GM12801 (cell line): ENCODE results near the gene RPTOR.

Experiments
- TF ChIP-seq, protein P1 (sequence below): IDR thresholded peaks from one replicate; pipeline ENCODE4 v1.5.1; 2011; ENCODE audit warnings: control low read depth; ENCODE audit not compliant: insufficient read length; ENCODE audit errors: extremely low read depth

Gene RPTOR

DNA sequence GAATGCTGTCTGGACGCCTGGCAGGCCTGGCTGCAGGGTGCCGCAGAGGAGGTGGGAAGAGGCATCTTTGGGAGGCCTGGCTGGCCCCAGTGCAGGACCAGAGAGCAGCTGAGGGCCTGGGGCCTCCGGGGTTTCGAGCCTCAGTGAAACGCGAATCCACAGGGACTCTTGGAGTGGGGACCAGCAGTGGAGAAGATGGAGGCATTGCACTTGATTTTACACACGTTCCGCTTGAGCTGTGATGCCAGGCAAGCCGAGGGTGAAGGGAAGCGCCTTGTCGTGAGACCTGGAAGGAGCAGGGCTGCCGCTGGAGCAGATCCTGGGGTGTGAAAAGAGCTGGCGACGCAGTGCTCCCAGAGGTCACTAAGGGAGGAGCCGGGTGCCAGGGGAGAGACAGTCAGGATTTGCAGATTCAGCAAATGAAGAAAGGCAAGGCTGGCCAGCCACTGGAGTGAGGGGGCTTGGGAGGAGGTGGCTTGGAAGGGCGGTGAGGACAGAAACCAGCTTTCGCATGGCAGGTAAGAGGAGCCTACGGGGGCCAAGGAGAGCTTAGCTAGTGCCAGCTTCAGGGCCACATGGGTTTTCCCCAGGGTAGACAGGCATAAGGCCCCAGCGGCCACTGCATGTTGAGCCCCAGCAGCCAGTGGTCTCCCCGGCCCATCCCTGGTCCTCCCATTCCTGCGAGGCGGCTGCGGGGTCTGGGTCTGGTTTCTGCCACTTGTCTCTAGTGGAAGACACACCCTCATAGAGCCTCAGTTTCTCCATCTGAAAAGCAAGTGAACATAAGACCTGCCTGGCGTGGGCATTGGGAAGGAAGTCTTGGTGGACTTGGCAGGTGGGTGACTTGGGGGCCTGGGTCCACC, 271.8 kb downstream of the RPTOR start:
- TF ChIP-seq, protein P1, sequence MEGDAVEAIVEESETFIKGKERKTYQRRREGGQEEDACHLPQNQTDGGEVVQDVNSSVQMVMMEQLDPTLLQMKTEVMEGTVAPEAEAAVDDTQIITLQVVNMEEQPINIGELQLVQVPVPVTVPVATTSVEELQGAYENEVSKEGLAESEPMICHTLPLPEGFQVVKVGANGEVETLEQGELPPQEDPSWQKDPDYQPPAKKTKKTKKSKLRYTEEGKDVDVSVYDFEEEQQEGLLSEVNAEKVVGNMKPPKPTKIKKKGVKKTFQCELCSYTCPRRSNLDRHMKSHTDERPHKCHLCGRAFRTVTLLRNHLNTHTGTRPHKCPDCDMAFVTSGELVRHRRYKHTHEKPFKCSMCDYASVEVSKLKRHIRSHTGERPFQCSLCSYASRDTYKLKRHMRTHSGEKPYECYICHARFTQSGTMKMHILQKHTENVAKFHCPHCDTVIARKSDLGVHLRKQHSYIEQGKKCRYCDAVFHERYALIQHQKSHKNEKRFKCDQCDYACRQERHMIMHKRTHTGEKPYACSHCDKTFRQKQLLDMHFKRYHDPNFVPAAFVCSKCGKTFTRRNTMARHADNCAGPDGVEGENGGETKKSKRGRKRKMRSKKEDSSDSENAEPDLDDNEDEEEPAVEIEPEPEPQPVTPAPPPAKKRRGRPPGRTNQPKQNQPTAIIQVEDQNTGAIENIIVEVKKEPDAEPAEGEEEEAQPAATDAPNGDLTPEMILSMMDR, result no peak

DNA sequence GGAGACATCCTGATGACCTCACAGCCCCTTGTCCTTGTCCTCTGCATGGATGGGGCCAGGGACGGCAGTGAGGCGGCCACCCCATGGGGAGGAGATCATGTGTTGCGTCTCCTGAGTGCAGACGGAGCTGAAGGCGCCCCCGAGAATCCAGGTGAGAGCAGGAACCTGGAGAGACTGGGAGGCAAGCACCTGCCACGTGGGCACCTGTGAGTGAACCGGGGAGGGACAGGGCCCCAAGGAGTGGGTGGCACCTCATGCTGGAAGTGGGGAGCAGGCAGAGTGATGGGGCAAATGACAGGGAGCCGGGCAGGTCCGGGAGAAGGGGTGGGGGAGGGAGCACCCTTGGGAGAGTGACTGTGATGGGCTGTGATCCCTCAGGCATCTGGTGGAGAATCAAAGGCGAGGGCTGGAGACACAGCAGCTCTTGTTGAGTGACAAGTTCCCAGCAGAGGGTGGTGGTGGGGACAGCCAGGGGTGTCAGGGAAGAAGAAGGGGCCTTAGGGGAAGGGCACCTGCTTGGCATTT, 272.7 kb downstream of the RPTOR start:
- TF ChIP-seq, protein P1, result no peak

DNA sequence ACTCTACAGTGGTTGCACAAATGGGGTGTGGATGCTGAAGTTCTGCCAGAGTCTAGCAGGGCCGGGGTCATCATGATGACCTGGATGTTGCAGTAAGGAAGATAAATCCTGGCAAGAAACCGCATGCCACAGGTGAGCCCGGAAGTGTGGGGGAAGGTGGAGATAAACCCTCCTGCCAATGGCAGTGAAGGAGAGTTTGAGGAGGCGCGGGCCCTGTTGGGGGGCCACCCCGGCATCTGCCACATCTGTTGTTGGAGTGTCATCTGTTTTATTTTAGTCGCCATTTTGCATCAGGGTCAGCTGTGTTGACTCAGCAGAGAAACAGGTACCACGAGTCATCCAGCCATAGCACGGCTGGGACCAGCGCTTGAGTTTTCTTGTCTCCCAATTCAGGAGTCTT, 273.2 kb downstream of the RPTOR start:
- TF ChIP-seq, protein P1, result no peak

DNA sequence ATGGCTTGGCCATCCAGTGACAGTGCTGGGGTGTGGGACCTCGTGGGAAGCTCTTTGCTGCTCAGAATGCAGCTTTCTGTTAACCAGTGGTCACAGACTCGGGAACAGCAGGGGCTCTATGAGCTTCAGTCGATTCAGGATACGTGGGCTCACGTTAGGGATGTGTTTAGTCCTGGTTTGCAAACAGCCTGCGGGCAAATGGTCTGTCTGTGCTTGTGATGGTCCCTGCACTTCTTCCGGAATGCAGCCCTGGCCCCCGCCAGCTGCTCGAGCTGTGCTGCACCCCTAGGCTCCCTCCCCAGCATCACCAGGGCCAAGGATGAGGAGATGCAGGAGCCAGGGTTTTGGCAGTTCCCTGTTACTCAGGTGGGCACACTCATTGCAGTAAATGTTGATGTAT, 274.2 kb downstream of the RPTOR start:
- TF ChIP-seq, protein P1, result no peak

DNA sequence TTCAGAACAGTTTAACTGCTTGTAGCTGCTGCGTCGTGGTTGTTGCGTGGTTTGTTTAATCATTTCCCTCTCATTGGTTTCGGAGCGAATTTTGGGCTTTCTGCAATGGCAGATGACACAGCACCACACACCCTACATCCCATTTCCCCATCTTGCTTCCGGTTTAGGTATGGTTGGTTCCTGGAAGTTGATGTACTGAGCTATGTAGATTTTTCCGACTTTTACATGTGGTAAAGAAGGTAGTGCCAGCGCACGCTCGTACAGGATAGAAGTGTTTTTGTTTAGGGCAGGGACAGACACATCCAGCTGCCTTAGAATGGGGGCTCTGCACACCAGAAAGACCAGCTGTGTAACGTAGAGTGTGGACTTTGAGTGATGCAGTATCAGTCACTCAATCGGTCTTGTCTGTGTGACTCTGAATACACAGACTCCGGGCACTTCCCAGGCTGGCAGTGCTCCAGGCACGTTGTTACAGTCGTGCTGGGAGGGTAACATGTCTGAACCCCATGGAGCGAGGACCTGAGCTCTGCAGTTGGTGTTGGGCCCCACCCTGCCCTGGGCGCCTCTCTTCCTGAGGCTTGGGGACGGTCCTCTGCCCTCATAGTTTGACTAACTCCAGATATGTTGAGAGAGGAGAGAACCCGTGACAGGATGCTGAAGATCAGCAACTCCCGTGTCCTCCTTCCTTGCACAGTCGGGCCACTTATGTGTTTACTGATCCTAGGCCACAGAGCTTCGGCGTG, 275.0 kb downstream of the RPTOR start:
- TF ChIP-seq, protein P1, result no peak

DNA sequence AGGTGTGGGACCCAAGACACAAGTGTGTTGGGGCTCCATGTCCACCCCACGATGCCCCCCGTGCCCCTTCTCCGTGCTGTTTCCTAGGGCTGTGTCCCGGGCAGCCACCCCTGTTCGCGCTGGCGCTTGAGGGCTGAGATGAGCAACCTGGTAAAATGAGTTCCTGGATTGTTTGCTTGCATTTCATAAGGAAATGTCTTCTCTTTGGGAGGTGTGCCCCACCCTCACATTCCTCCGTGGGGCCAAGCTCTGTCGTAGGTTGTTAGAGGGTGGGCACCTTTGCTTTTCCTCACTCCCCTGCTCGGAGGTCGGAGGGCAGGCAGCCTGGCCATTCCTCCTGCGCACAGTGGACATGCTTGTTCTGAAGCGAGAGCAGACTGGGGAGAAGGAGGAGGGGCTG, 275.7 kb downstream of the RPTOR start:
- TF ChIP-seq, protein P1, result no peak

DNA sequence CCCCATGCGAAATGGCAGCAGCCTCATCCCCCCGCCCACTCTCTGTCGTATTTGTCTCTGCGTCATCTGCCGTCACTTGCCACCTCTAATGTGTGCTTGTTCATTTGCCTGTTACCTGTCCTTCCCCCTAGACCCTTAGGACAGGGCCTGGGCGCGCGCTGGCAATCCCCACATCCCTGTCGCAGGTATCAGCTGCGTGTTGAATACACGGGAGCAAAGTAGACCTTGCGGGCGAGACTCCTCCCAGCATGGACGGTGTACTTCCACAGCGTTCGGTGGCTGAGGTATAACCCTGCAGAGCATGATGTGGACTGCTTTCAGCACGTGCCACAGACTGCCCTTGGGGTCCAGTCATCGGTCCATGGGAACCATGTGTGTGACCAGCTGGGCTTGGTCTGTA, 276.9 kb downstream of the RPTOR start:
- TF ChIP-seq, protein P1, result no peak
